ENCODE results near the gene EML6.

Gene EML6

GRCh38 chr2:54945391-54946219 is 222.1 kb downstream of the EML6 start:
- TF ChIP-seq CTCF (conservative IDR thresholded peaks at IDR 0.05; ENCODE audit: low read depth, low read length): no peak
- no peak overlapping the region for H3K4me3 ChIP-seq (ENCODE audit: low read length)
- DNase-seq (ENCODE audit: low read depth): no peak

- DNase-seq (ENCODE audit: low read depth): no peak
- H3K4me3 ChIP-seq (ENCODE audit: low read length): no peak overlapping the region
- TF ChIP-seq CTCF (conservative IDR thresholded peaks at IDR 0.05; ENCODE audit: low read depth, low read length): no peak
Observed at GRCh38 chr2:54946220-54946805, 222.9 kb downstream of the EML6 start.

GRCh38 chr2:54947136-54947535 is 223.7 kb downstream of the EML6 start:
- DNase-seq (ENCODE audit: low read depth): no peak
- no peak overlapping the region for H3K4me3 ChIP-seq (ENCODE audit: low read length)
- no peak for TF ChIP-seq CTCF (conservative IDR thresholded peaks at IDR 0.05; ENCODE audit: low read depth, low read length)

GRCh38 chr2:54947646-54948045 is 224.2 kb downstream of the EML6 start:
- peak; percentile 64 for DNase-seq (ENCODE audit: low read depth)
- no peak overlapping the region for H3K4me3 ChIP-seq (ENCODE audit: low read length)
- TF ChIP-seq CTCF (conservative IDR thresholded peaks at IDR 0.05; ENCODE audit: low read depth, low read length): no peak

- no peak for TF ChIP-seq CTCF (conservative IDR thresholded peaks at IDR 0.05; ENCODE audit: low read depth, low read length)
- no peak for DNase-seq (ENCODE audit: low read depth)
- H3K4me3 ChIP-seq (ENCODE audit: low read length): no peak overlapping the region
Observed at GRCh38 chr2:54948120-54948519, 224.7 kb downstream of the EML6 start.

- TF ChIP-seq CTCF (conservative IDR thresholded peaks at IDR 0.05; ENCODE audit: low read depth, low read length): no peak
- DNase-seq (ENCODE audit: low read depth): no peak
- H3K4me3 ChIP-seq (ENCODE audit: low read length): no peak overlapping the region
Observed at GRCh38 chr2:54949431-54949830, 226.0 kb downstream of the EML6 start.

- TF ChIP-seq CTCF (conservative IDR thresholded peaks at IDR 0.05; ENCODE audit: low read depth, low read length): no peak
- DNase-seq (ENCODE audit: low read depth): no peak
- no peak overlapping the region for H3K4me3 ChIP-seq (ENCODE audit: low read length)
Observed at GRCh38 chr2:54950811-54951210, 227.3 kb downstream of the EML6 start.

Data from retinal pigment epithelial cell (primary cell).